OCI-LY1 (cell line): Measurements from ENCODE around the gene MTCL3.

Source experiments
- H2AFZ ChIP-seq: fragments of 200-600 bp; sonication (generic), shearing (Covaris generic); 2 replicates; pipeline ENCODE4 v1.6.0; 2014; ENCODE audit warnings: antibody characterized with exemption, mild to moderate bottlenecking, low read length
- H3F3A ChIP-seq: fragments of 200-600 bp; sonication (generic), shearing (Covaris generic); 2 replicates; pipeline ENCODE4 v1.6.0; 2014; ENCODE audit warnings: mild to moderate bottlenecking, antibody characterized with exemption, low read length, moderate library complexity; ENCODE audit not compliant: insufficient read depth
- H3K27ac ChIP-seq: fragments of 200-600 bp; sonication (generic); 2 replicates; pipeline ENCODE4 v1.5.1; 2014; ENCODE audit warnings: low read length, mixed run types, mild to moderate bottlenecking, low read depth; ENCODE audit not compliant: poor library complexity, severe bottlenecking
- H3K27me3 ChIP-seq: fragments of 200-600 bp; sonication (generic); 2 replicates; pipeline ENCODE4 v1.6.0; 2014; ENCODE audit warnings: antibody characterized with exemption, mild to moderate bottlenecking, low read length, moderate library complexity; ENCODE audit not compliant: insufficient read depth
- H3K36me3 ChIP-seq: fragments of 200-600 bp; sonication (generic); 2 replicates; pipeline ENCODE4 v1.6.1; 2014; ENCODE audit warnings: mild to moderate bottlenecking, antibody characterized with exemption, low read length, moderate library complexity, mixed read lengths; ENCODE audit not compliant: insufficient read depth
- H3K4me1 ChIP-seq: fragments of 200-600 bp; sonication (generic); 2 replicates; pipeline ENCODE4 v1.5.1; 2014; ENCODE audit warnings: mild to moderate bottlenecking, low read length, moderate library complexity; ENCODE audit not compliant: insufficient read depth, severe bottlenecking
- H3K4me2 ChIP-seq: fragments of 200-600 bp; sonication (generic), shearing (Covaris generic); 2 replicates; pipeline ENCODE4 v1.6.1; 2014; ENCODE audit warnings: low read length
- H3K4me3 ChIP-seq: fragments of 200-600 bp; sonication (generic); 2 replicates; pipeline ENCODE4 v1.5.1; 2014; ENCODE audit warnings: low read length, low read depth, mild to moderate bottlenecking, mixed read lengths; ENCODE audit not compliant: poor library complexity, severe bottlenecking
- H3K79me2 ChIP-seq: fragments of 200-600 bp; shearing (Covaris generic); 2 replicates; pipeline ENCODE4 v1.6.1; 2016; ENCODE audit warnings: mixed run types, low read length, mixed read lengths; ENCODE audit not compliant: insufficient read depth
- H3K9ac ChIP-seq: fragments of 200-600 bp; sonication (generic), shearing (Covaris generic); 2 replicates; pipeline ENCODE4 v1.6.1; 2014; ENCODE audit warnings: mild to moderate bottlenecking, low read length, mixed read lengths
- H3K9me2 ChIP-seq: fragments of 200-600 bp; sonication (generic), shearing (Covaris generic); 2 replicates; pipeline ENCODE4 v1.6.1; 2014; ENCODE audit warnings: low read depth, mild to moderate bottlenecking, low read length, mixed read lengths
- H3K9me3 ChIP-seq: fragments of 200-600 bp; shearing (Covaris generic); 2 replicates; pipeline ENCODE4 v1.6.1; 2014; ENCODE audit warnings: low read length, mixed read lengths
- H4K20me1 ChIP-seq: fragments of 200-600 bp; sonication (generic), shearing (Covaris generic); 2 replicates; pipeline ENCODE4 v1.6.0; 2016; ENCODE audit warnings: mild to moderate bottlenecking, low read length; ENCODE audit not compliant: insufficient read depth
- CTCF ChIP-seq: fragments of 200-600 bp; sonication (generic), shearing (Covaris generic); IDR thresholded peaks from 2 replicates; pipeline ENCODE4 v1.5.1; 2017; ENCODE audit warnings: mild to moderate bottlenecking, antibody characterized with exemption, low read length, moderate library complexity, mixed read lengths
- EZH2 ChIP-seq: fragments of 200-600 bp; sonication (generic), shearing (Covaris generic); IDR thresholded peaks from 2 replicates; pipeline ENCODE4 v1.8.0; 2017; ENCODE audit warnings: borderline replicate concordance, mixed run types, mild to moderate bottlenecking, antibody characterized with exemption, low read length, moderate library complexity, mixed read lengths

The MTCL3 gene

GRCh38 chr6:127458222-127458621 is 60.9 kb downstream of the MTCL3 start:
- Histone ChIP-seq H3K79me2 (no peaks in the 10 kb centered on the region), H3K4me1 (no peaks in the 10 kb centered on the region), H3K36me3 (no peaks in the 10 kb centered on the region), H3K27ac (no peak overlapping the region), H3K9ac (no peak overlapping the region), H3K27me3 (0 out of 2 replicates have a peak, but pooled peaks cover 3% of the 10 kb centered on the region), H3K9me3 (no peaks in the 10 kb centered on the region), H3K4me3 (no peak overlapping the region), H3K4me2 (no peak overlapping the region), H3K9me2 (no peaks in the 10 kb centered on the region), H2AFZ (no peak overlapping the region), H4K20me1 (no peaks in the 10 kb centered on the region), H3F3A (no peaks in the 10 kb centered on the region)
- TF ChIP-seq EZH2, result no peak
- TF ChIP-seq CTCF, result no peak

- Histone ChIP-seq H3K4me3 (no peak overlapping the region), H3K79me2 (no peaks in the 10 kb centered on the region), H3K9ac (no peak overlapping the region), H3K27me3 (0 out of 2 replicates have a peak, but pooled peaks cover 3% of the 10 kb centered on the region), H3K4me2 (no peak overlapping the region), H3F3A (no peaks in the 10 kb centered on the region), H3K27ac (no peak overlapping the region), H3K9me2 (no peaks in the 10 kb centered on the region), H3K36me3 (no peaks in the 10 kb centered on the region), H4K20me1 (no peaks in the 10 kb centered on the region), H3K4me1 (no peaks in the 10 kb centered on the region), H2AFZ (no peak overlapping the region), H3K9me3 (no peaks in the 10 kb centered on the region)
- no peak for TF ChIP-seq CTCF
- TF ChIP-seq EZH2, result no peak
Observed at GRCh38 chr6:127457456-127458064, 61.6 kb downstream of the MTCL3 start.

DNA sequence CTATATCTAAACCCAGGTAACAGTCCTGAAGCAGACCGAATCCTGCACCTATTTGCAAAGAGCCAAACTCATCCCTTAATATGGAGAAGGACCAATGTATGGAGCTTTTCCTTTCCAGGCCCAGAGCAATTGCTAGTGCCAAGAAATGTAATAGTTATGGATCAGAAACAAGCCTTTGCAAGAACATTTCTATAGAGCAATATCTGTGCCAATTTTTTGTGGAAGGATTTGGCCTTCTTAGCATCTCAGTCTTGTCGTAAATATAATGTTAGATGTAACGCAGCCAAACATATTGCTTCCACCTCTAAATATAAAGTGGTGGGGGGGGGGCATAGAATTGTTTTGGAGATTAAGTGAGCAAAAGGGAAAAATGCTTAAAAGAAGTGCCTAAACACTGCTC is 62.7 kb downstream of the MTCL3 start:
- 0 out of 2 replicates have a peak, but pooled peaks cover 3% of the 10 kb centered on the region for H3K27me3 ChIP-seq
- H3K9me2 ChIP-seq, result no peaks in the 10 kb centered on the region
- H2AFZ ChIP-seq, result no peak overlapping the region
- H3K79me2 ChIP-seq, result no peaks in the 10 kb centered on the region
- no peak overlapping the region for H3K9ac ChIP-seq
- TF ChIP-seq CTCF (no peak), EZH2 (no peak)
- H3K4me3 ChIP-seq, result no peak overlapping the region
- no peak overlapping the region for H3K27ac ChIP-seq
- no peaks in the 10 kb centered on the region for H3K9me3 ChIP-seq
- no peak overlapping the region for H3K4me2 ChIP-seq
- no peaks in the 10 kb centered on the region for H3K36me3 ChIP-seq
- no peaks in the 10 kb centered on the region for H3K4me1 ChIP-seq
- H3F3A ChIP-seq, result no peaks in the 10 kb centered on the region
- H4K20me1 ChIP-seq, result no peaks in the 10 kb centered on the region
